ENCODE measurements around the gene CNOT6L.
"Not testable (repeated sequence)": the region's sequence is repeated elsewhere in the genome, so short reads cannot be mapped to it uniquely, and the experiment has no call there.

The CNOT6L gene

DNA sequence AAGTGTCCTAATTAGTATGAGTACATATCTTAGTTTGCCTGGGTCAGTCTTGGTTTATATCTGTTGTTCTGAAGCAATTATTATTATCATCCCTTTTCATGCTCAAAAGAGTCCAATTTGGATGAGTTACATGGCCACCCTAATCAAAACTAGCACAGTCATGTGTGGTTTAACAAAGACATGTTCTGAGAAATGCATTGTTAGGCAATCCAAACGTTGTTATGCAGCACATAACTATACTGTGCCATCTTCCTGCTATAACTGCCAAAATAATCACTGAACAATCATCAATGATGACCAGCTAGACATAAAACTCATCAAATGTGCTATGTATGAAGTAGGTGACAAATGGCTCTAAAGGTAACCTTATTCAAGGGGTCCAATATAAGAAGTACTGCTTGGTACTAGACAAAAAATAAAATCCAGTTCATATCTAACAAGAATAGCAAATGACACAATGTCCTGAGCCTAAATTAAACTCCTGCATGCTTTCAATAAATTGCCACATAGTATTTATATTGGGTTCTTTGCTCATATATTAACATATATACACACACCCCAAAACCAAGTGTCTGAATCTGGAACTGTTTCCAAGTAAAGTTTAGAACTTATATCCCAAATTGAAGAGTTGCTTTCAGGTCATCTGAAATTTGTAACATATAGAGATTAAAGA lies 41.9 kb downstream of the CNOT6L start:
- DNase-seq: no peak

DNA sequence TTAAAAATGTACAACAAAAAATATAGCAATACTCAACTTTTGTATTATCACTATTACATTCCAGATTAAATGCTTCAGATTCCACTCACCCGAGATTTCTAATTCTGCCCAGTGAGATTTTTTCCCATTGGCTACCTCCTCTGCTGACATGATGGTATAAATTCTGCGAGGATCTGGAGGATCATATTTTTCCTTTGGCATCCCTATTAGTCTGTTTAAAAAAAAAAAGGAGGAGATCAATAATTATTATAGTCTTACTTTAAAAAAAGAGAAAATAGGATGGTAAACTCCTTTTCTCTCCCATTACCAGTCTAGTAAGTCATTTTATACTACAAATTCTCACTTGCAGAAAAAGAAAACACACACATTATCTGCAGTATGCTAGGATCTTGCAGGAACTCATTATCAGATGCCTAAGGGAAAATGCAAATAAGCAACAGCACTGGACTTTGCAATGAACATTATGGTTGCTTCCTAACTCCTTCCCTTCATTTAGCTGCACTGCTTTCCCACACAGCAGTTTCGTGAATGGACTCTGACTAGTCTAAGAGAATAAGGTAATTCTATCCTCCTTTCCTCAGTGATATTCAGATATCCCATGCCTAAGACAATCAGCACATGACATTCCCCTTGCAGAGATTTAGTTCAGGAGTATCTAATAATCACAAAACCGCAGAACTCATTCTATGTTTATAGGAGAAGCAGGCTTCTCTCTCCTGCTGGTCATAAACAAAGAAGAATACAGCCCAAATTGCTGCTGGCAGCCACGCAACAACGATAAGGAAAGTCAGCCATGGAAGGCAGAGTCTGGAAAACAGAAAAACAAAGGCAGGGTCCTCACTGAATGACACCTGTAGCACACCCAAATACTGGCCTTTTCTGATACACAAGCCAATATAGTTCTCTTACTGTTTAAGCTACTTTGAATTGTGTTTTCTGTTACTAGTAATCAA lies 42.7 kb downstream of the CNOT6L start:
- DNase-seq: peak; percentile 24

DNA sequence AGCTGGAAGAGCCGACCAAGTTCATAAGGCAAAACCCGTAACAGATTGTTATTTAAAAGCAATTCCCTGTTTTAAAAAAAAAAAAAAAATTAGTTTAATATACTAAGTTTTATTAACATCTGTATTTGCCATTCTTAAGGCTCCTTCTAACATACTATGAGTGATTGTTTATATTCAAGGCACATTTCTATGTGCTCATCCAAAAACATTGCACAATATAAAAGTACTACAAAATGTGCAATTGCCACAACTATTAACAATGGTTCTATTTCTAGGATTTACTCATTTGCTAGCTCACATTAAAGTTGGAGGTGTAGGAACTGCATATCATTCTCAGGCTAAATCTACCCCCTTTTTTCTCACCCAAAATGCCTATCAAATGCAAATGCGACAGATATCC lies 46.1 kb downstream of the CNOT6L start:
- no peak for DNase-seq

DNA sequence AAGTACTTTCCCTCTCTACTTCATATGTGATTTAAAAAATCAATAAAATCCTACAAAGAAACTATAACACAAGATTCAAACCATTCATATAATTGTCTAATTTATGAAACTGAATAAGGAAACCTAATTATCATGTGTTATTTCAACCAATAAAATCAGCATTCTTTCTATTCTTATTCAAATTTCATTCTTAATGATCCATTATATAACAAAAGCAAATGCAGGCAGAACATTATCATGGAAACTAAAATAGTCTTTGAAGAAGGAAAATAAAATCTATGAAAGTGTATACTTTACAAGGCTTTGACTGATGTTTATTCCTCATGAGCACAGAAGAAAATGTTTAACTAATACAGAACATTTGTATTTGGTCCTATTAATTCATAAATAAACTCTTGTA lies 47.6 kb downstream of the CNOT6L start:
- no peak for DNase-seq

DNA sequence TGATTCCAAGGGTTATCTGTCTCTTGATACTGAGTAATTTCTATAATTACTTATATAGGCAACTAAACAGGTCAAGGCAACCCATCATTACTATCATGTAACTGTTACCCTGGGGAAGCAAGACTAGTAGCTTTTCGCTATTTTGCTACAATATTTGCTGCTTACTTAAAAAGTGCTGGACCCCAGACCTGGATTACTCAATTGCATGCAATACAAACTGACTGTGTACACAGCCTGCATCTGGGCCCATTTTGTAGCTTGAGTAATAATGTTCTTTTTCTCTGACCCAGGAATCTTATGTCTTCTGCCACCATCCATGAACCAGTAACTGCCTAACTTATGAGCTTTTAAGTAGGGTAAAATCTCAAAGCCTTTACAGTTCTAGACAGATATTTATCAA lies 53.4 kb downstream of the CNOT6L start:
- DNase-seq: no peak

DNA sequence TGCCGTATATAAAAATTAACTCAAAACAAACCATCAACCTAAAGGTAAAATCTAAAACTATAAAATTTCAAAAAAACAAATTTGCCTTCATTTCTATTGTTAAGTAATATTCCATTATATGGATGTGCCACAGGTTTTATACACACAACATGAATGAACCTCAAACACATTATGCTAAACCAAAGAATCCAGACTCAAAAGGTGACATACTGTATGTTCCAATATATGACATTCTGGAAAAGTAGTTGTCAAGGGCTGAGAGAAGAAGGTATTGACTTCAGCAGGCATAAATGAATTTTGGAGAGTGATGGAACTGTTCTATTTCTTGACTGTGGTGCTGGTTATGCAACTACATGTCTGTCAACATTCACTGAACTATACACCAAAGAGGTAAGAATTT lies 56.6 kb downstream of the CNOT6L start:
- DNase-seq: no peak

DNA sequence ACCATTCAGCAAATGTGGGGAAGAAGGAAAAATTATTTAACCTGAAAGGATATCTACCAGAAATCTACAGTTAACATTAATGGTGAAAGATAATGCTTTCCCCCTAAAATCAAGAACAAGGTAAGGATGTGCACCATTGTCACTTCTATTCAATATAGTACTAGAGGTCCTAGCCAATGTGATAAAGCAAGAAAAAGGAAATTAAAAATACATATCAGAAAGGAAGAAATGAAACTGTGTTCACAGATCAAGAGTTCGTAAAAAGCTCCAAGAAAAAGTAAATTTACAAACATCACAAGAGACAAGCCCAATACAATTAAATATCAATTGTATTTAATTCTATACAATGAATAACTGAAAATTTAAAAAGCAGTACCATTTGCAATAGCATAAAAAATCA lies 57.6 kb downstream of the CNOT6L start:
- DNase-seq: no peak

DNA sequence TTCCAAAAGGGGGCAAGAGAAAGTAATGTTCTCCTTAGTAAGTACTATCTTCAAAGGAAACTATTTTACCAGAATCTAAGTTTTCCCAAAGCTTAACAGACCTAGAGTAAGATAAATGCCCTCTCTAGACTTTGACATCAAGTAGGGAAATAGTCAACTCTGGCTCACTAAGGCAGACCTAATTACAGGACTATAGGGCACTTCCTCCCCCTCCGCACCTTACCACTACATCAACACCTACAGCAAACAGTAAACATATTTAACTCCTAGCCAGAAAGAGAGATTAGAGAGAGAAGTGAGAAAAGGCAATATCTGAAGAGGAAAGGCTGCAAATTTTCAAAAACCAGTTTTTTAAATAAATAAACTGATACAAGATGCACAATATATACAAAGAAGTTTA lies 60.4 kb downstream of the CNOT6L start:
- DNase-seq: no peak

DNA sequence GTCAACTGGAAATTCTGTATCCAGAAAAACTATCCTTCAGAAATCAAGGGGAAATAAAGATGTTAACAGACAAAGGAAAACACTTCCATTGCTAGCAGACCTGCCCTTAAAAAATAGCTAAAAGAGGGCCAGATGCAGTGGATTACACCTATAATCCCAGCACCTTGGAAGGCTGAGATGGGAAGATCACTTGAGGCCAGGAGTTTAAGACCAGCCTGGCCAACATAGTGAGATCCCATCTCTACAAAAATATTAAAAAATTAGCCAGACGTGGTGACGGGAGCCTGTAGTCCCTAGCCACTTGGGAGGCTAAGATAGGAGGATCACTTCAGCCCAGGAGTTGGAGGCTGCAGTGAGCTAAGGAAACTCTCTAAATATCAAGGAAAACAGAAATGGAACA lies 67.4 kb downstream of the CNOT6L start:
- no peak for DNase-seq

DNA sequence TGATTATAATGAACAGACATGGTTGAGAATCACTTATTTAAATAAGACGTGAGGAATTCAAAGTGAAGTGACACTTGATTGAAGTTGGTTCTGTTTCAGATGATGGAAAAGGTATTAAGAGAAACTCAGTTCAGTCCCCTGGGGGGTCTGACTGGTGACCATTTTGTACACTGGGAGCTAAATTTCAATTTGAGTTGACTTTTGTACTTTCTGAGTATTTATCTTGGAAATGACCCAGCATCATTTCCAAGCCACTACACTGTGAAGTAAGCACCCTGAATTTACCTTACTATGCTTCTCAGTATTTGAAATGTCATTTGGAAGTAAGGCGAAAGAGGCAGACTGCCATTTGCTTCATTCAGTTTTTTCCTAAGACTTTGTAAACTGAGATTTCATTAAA lies 73.4 kb downstream of the CNOT6L start:
- no peak for DNase-seq

DNA sequence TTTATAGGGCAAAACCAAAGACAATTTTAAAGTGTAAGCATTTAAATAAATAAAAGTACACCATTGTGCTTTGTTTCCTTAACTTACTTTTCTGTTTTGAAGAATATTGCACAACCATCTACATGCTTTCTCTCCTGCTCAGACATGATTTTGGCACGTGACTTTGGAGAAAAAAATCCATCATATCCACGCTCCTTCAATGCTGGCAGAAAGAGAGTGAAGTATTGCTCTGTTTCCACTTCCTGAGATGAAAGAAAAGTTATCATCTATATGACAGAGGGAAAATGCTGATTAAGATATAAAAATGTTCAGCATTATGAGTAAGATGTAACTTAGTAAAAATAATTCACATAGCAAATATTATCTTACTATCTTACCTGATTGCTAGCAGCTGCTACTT lies 77.1 kb downstream of the CNOT6L start:
- DNase-seq: no peak

DNA sequence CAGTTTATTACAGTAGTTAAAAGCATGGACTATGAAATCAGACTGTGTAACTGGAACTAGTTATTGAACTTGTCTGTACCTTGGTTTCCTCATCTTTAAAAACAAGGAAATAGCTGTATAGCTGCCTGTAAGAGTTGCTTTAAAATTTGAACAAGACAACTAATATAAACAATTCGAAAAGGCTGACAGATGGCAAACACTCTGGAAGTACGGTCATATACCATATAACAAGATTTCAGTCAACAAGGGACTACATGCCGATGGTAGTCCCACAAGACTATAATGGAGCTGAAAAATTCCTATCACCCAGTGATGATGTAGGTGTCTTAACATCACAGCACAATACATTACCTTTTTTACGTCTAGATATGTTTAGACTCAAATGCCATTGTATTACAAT lies 78.7 kb downstream of the CNOT6L start:
- DNase-seq: no peak

DNA sequence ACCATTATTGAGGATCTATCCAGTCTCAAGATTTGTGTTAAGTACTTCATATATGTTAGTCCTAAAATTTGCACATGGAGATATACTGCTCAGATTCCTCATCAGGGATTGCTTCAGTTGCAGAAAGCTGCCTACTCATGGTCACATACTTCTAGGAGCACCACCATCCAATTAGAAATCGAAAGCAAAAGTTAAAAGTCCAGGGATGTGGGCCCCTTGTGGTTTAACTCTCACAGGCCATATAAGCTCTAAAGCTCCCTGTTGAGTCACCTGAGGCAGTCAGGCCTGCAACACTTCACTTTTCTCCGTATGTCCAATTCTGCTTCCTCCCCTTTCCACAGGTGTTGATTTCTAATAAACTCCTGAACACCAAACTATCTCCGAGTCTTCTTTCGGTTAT lies 84.2 kb downstream of the CNOT6L start:
- DNase-seq: no peak

DNA sequence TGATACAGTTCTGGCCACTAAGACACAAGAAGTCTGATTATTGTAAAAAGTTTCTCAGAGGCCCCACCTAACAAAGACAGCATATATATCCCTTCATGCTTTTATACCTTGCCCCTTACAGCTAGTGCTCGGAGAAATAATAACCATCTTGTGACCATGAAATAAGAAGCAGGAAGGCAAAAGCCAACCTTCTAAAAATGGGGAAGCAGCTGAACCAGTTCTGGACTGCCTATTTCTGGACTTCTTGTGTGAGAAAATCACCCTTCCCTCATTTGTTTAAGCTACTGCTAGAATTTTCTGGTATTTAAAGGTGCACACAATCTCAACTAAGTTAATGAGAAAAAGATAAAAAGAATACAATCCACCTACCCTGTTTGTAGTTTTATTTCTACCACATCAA lies 87.5 kb downstream of the CNOT6L start:
- DNase-seq: no peak

DNA sequence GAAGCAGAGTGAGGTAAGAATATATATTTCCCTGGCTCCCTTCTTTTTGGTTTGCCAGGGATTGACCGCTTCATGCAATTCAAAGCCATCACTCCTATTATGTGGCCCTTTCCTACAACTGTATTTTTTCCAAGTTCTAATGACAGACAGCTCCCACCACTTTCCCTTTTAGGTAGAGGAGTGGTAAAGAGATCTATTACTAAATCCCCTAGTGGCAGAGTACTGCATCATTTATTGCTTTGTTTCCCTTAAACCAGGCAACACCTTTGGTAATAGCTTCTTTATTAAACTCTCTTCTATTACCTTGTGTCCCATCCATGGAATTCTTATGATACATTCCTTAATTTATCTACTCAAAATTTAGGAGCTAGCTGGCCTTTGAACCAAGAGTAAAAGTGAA lies 90.7 kb downstream of the CNOT6L start:
- no peak for DNase-seq

DNA sequence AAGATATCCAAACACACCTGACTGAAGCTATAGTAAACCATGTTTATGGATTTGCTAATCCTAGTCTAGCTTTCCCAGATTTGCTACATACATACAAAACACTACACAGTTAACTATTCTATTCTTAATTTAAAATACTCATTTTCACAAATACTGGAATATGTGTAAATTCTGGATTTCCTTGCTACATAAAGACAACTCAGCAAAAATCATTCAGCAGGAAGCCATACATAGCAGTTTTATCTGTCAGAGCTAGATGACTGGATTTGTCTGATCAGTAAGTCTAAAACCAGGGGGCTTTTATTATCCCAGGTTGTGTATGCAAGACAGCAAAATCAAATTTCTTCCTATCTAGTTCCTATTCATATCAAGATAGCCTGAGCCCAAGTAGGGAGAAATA lies 98.1 kb downstream of the CNOT6L start:
- DNase-seq: no peak

DNA sequence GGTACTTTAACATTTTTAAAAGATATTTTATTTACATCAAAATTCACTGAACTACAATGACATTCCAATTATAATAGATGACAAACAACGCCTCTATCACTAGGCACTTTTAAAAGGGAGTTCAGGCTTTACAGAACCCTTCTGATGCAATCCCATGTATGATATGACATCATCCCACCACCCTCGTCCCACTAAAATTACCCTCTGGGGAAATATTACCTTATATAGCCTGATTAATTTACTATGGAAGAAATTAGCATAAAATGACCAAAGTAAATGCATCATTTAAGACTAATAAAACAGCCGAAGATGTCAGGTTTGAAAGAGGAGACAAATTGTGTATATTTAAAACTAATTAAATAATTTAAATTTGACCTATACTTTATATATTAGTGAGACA lies 100.7 kb downstream of the CNOT6L start:
- DNase-seq: not testable (repeated sequence)

DNA sequence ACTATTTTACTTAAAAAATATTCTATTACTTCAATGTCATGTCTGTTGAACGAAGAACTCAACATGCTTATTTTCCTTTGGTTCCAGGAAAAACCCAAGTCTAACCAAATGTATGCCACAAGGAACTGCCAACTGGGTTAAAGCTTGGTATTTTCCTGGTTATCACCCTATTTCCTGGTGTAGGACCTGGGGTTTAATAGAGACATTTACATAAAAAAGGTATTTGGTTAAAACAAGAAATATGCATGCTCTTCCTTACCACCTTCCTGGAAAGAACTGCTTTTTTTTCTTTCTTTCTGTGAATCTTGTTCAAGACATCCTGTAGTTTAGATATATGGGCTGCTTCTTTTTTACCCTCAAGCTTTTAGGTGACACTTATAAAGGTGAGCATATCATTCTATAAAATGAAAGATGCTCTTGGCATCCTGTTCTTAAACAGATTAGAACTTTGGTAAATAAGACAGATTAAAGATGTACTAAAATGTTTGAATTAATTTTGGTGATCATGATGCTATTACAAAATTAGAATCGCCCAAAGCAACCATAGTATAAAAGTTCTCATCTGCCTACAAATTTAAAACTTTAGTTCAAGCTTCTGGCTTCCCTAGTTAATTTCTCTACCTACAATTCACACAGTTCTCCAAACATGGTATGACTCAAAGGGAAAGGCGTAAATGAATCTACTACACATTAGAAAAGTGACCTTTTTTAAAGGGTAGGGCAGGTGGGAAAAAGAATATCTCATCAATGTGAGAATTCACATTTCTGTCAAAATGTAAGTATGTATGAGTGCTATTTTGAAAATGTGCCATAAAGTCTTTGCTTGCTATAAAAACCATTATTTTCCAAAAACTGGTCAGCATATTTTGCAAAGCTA lies 103.5 kb downstream of the CNOT6L start:
- DNase-seq: no peak

DNA sequence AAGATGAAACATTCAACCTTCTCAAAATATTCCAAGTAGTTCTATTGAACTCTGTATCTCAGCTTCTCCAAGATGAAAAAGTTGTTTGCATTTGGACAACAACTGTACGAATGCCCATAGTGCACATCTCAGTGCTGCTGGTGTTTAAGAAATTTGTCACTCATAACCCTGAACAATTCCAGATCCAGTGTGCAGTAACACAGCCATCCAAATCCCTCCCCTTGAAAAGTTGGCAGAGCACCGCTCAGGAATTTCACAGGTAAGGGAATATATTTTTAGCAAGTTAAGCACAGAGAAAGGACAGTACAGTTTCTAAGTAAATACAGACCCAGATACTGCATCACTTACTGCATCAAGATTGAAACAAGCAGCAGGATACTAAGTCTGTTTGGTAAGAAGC lies 104.7 kb downstream of the CNOT6L start:
- DNase-seq: no peak

DNA sequence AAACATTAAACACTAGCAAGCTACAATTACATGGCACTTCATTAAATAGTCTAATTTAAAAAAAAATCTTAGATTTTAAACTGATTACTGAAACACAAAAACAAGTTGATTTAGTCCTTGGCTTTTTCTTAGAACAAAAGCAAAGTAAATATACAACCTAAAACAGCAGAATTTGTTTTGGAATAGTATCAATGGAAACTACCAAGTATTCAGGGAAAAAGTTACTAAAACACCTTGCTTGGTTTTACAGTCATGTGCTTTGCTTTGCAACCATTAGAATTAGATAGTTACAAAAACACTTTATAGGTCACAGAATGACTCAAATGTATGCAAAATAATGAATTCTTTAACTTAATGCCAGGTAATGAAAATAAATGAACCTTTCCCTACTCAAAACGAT lies 105.3 kb downstream of the CNOT6L start:
- no peak for DNase-seq

DNA sequence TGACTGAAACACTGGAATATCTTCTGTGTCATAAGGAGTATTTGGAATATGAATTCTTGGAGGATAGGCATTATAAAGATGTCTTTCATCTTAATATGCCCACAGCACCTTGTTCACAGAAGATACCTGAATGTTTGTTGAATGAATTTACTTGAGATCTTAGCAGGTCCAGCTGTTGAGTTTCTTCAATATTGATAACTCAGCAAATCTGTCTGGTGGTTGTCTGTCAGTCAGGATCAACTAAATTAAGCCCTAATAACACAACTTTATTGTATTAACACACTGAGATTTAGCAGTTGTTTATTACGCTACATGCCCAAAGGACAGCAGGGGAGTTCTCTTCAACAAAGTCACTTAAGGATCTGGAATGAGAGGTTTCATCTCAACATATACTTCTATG lies 106.5 kb downstream of the CNOT6L start:
- no peak for DNase-seq

DNA sequence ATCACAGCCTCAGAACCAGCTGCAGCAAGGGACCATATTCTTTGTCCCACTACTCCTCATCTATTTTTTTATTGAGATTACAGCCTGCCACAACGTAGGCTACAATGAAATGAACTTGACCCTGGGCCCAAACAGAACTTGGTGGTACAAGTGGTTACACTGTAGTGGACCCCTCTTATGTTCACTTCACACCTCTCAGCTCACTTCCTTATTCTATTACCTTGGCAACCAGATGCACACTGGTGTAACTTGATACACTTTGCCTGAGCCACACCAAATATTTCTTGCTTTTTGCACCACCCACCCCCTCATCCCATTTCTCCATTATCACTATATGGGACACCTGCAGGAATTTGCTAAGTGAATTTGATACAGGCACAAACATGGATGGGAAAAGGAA lies 107.7 kb downstream of the CNOT6L start:
- DNase-seq: no peak

DNA sequence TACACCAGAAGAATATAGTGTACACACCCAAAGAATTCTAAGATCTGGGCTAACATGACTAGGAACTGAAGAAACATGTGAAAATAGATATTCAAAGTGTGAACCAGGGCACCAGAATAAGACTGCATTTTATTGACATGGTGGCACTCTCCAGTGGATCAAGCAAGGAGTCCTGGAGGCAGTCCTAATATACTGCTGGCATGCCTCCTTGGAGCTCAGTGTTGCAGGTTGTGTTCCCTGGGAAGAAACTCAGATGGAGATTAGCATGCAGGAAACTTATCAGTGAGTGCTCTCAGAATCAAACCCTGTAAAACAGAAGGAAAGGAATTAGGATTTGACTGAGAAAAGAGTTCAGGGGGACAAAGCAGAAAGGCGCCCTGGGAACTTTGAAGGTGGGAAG lies 108.5 kb downstream of the CNOT6L start:
- no peak for DNase-seq

DNA sequence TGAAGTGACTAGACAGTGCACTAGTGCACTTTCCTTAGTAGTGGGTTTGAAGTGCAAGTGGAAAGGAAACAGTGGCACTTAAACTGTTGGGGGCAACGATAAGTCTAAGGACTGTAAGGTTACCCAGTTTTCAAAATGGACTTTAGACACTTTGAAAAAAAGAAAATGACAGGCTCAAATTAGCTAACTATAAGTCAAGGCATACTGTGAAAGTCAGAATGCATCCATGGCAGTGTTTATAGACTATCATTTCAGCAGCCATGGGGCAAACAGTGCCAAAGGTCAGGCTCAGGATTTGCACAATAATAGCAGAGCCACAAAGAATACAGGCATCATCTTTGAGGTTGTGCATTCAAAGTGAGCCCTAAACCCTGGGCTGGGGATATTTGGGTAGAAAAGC lies 109.1 kb downstream of the CNOT6L start:
- DNase-seq: no peak

Data from COR-L47 (cell line).